K562 (cell line): ENCODE data around the gene ADCYAP1R1. TPM values are rescaled to one million over a fixed set of nuclear protein-coding genes. Genes with fewer than 3 reads are reported as not detected.

Experiments
- FOXP4 ChIP-seq: sonication (generic); formaldehyde crosslinking; IDR thresholded peaks from 2 replicates; pipeline ENCODE4 v1.8.0; 2022; ENCODE audit warnings: mild to moderate bottlenecking, missing genetic modification reagents, borderline replicate concordance
- MCM7 ChIP-seq, 2 experiments: fragments of 450-650 bp; IDR thresholded peaks; 2 replicates each; pipeline ENCODE4 v1.6.1; 2016 to 2018
- NCOA2 ChIP-seq, 2 experiments: fragments of 450-650 bp; IDR thresholded peaks; 2 replicates each; pipeline ENCODE4 v1.6.1; 2018; ENCODE audit warnings: mild to moderate bottlenecking in 2 of 2, moderate library complexity in 1 of 2; ENCODE audit not compliant: partially characterized antibody in 2 of 2
- POLR2B ChIP-seq: fragments of 450-650 bp; IDR thresholded peaks from 2 replicates; pipeline ENCODE4 v1.6.1; 2018; ENCODE audit warnings: low read depth; ENCODE audit not compliant: partially characterized antibody
- XRCC5 ChIP-seq: fragments of 200-400 bp; formaldehyde crosslinking; IDR thresholded peaks from 2 replicates; pipeline ENCODE4 v1.6.1; 2017; ENCODE audit warnings: low read depth, mild to moderate bottlenecking, low read length
- ZNF699 ChIP-seq: fragments of 250-450 bp; sonication (Bioruptor Pico); IDR thresholded peaks from 2 replicates; pipeline ENCODE4 v1.8.0; 2021; ENCODE audit warnings: mild to moderate bottlenecking, moderate library complexity; ENCODE audit not compliant: insufficient replicate concordance
- polyA plus RNA-seq, 8 experiments: library from polyadenylated mRNA; depleted of rRNA in 4 of 8; stranded (reverse) in 5 of 8; unstranded in 3 of 8; fragments of >200 nt; fragmentation: Nextera tagmentation in 2 of 8; fragmentation: Illumina TruSeq in 1 of 8; extraction: Ambion mirVana in 2 of 8; extraction: Trizol in 1 of 8; gene quantifications; 2 replicates each; pipeline versions ENCODE4 v1.2.1 to v1.2.3, GENCODE V29; 2011 to 2014; ENCODE audit warnings: inconsistent platforms in 1 of 8, missing spikeins in 1 of 8
- total RNA-seq, 7 experiments: library from RNA; depleted of rRNA in 6 of 7; stranded (reverse); fragments of >200 nt in 6 of 7; fragmentation: Illumina TruSeq in 2 of 7; extraction: Trizol in 2 of 7; gene quantifications; 2 replicates each; pipeline versions ENCODE4 v1.2.1 to v1.2.3, GENCODE V29; 2011 to 2021; ENCODE audit warnings: low replicate concordance in 1 of 7

The ADCYAP1R1 gene
- total and polyA plus RNA-seq, 9 of the 15 experiments (the other 6 are each of a cell fraction or from before 2014, with no cell fraction given), result 0.03 to 0.07 TPM; not detected in 7

GRCh38 chr7:31133497-31133896, 81.4 kb downstream of the ADCYAP1R1 start (continued):
- TF ChIP-seq ZNF699 (CRISPR knock-in tag) (no peak), XRCC5 (no peak), FOXP4 (CRISPR knock-in tag) (no peak), NCOA2 (IDR thresholded peaks at IDR 0.05; ENCODE audit: partially characterized antibody in 2 of 2) (no peak), POLR2B (no peak), MCM7 (IDR thresholded peaks at IDR 0.05) (no peak)
